GM18508 (cell line): Measurements from ENCODE around the gene CHST13.

ENCODE experiments used
- ATAC-seq: cut with Tn5 transposase; IDR thresholded peaks from one replicate; pipeline ENCODE4 v1.9.1; 2021; ENCODE audit warnings: moderate number of reproducible peaks; ENCODE audit not compliant: insufficient read depth, unreplicated experiment

The CHST13 gene

DNA sequence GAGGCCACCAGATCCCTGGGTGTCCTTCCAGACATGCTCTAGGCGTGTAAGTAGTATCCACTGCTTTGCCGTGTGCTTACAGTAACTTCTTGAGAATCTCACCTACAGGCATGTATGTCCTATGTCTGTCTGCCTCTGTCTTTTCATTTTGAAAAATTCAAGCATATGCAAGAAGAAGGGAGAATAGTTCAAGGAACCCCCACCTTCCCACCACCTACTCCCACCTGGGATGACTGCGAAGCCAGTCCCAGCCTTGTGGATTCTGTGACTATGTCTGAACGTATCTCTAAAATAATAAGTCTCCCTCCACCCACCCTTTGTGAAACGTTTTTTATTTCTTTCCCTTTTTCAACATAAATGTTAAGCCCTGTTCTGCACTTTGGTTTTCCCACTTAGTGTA is 15.0 kb downstream of the CHST13 start:
- ATAC-seq, result no peak

DNA sequence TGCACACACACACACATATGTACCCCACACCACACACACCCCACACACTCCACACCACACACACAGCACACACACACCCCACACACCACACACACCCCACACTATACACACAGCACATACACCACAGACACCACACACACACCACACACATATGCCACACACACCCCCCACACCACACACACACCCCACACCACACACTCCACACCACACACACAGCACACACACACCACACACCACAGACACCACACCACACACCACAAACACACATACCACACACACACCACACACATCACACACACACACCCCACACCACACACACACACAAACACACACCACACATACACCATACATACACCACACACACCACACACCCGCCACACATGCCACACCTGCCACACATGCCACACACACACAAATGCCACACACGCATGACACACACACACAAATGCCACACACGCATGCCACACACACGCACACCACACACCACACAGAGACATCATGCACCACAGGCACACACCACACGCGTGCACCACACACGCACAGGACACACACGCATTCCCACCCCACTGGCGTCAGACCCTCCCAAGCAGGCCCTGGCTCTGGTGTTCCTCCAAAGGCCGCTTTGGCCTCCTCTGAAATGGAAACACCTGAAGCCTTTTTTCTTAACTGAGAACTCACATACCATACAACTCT is 15.7 kb downstream of the CHST13 start:
- no peak for ATAC-seq

GRCh38 chr3:126540342-126540849 is 16.4 kb downstream of the CHST13 start:
- ATAC-seq, result no peak

DNA sequence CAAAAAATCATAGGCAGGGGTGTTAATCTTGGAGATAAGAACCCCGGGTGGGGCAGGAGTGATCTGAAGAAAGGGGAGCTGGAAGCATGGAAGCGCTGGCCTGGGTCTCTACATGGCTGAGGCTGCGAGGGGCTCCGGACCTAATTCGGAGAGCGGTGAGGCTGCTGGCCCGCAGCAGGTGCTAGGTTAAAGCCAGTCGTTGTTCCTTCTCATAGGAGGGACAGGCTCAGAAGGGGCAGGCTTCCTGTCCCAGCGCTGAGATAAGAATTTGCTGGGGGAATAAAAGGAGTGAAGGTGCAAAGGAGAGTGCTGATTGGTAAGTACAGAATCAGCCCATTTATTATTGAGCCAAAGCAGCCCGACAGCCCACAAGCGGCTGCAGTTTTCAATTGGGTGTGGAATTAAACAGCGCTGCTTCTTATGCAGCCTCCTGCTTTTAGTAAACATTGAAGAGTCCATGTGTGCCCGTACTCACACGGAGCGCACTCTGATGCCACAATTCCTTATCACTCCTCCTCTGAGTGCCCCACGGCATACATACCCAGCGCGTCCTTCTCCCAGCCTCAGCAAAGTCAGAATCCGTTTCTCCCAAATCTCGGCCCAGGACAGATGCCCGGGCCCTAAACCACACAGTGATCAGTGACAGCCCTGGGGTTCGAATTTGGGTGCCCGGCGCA is 17.1 kb downstream of the CHST13 start:
- ATAC-seq, result no peak

GRCh38 chr3:126541628-126542339 is 17.8 kb downstream of the CHST13 start:
- no peak for ATAC-seq

DNA sequence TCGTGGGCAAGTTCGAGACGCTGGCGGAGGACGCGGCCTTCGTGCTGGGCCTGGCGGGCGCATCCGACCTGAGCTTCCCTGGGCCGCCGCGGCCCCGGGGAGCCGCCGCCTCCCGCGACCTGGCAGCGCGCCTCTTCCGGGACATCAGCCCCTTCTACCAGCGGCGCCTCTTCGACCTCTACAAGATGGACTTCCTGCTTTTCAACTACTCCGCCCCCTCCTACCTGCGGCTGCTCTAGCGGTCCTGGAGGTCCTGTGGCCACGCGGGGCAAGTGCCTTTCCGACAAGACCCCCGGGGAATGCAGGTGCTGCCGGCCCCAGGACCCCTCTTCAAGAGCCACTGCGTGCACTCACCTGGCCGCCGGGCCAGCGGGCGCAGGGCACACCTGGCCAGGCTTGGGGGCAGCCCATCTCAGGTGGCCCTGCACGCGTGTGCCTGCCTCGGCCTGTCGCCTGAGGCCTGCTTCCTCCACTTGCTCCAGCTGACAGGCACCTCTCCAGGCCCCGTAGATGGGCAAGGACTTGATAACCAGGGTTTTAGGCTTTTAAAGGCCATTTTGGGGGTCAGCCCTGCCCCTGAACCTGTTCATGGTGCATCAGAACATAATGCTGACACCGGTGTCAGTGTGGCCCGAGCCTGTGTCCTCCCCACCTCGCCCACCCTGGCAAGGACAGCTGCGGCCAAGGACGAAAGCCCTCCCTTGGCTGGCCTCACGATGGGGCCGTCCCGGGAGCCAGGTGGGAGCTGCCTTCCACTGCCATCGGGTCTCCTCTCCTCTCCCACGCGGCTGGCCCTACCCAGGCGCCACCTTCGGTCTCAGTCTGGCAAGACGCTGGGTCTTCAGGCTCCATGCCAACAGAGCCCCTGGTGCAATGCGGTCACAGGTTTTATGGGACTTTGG is 18.6 kb downstream of the CHST13 start:
- no peak for ATAC-seq

- ATAC-seq, result no peak
Observed at GRCh38 chr3:126543457-126544061, 19.6 kb downstream of the CHST13 start.

- ATAC-seq, result no peak
Observed at GRCh38 chr3:126544596-126545281, 20.8 kb downstream of the CHST13 start.

GRCh38 chr3:126545544-126545943 is 21.6 kb downstream of the CHST13 start:
- ATAC-seq, result no peak

GRCh38 chr3:126546013-126546412 is 22.1 kb downstream of the CHST13 start:
- no peak for ATAC-seq

GRCh38 chr3:126546549-126547239 is 22.7 kb downstream of the CHST13 start:
- ATAC-seq, result no peak

DNA sequence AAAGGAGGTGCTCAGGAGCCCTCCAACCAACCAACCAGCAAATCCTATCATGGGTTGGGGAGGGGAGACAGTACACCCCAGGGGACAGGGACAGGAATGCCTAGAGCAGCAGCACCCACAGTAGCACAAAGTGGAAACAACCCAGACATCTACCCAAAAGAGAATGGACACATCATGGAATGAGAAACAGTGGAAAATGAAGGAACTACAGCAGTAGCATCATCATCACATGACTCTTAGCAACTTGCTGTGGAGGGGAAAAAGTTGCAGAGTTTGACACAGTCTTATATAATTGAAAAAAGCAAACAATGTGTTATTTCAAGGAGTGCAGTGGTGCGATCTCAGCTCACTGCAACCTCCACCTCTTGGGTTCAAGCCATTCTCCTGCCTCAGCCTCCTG is 23.8 kb downstream of the CHST13 start:
- ATAC-seq, result no peak

- ATAC-seq, result no peak
Observed at GRCh38 chr3:126548556-126549466, 24.9 kb downstream of the CHST13 start.

GRCh38 chr3:126549861-126550487 is 26.0 kb downstream of the CHST13 start:
- ATAC-seq, result no peak

GRCh38 chr3:126550488-126551051 is 26.6 kb downstream of the CHST13 start:
- no peak for ATAC-seq

GRCh38 chr3:126551121-126551838 is 27.3 kb downstream of the CHST13 start:
- no peak for ATAC-seq
